ENCODE measurements around the gene ARL10. TPM values are rescaled to one million over a fixed set of nuclear protein-coding genes. Genes with fewer than 3 reads are reported as not detected.
"Not testable (repeated sequence)": the region's sequence is repeated elsewhere in the genome, so short reads cannot be mapped to it uniquely, and the experiment has no call there.

ARL10 gene
- total RNA-seq, 1 experiment from 2014 or later = 1.1 TPM

DNA sequence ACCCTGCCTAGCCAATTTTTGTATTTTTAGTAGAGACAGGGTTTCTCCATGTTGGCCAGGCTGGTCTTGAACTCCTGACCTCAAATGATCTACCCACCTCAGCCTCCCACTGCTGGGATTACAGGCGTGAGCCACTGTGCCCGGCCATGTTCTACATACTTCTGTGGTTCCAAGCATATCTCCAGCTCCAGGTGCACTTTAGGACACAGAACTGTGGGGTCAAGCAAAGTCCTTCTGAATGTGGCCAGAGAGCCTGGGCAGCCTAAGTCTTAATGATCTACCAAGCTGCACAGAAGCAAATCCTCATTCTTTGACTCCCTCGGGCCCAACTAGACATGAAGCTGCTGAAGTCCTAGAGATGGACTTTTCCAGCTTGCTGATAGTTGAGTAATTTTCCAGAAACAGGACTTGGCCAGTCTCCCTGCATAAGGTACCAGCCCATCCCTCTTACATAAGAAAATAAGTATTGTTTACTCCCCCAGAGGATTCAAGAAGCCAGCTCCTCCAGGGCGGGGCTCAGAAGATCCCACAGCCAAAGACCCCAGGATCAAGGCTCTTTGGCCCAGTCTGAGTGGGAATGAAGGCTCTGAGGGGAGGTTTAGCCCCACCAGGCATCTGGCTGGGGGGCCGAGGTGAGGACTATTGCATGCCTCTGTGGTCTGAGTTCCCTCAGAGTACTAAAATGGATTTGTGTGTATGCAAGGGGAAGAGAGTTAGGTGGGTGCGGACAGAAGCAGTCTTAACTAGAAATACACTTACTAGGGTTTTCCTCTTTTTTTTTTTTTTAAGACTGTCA is 42.4 kb downstream of the ARL10 start:
- TF ChIP-seq, protein P1, sequence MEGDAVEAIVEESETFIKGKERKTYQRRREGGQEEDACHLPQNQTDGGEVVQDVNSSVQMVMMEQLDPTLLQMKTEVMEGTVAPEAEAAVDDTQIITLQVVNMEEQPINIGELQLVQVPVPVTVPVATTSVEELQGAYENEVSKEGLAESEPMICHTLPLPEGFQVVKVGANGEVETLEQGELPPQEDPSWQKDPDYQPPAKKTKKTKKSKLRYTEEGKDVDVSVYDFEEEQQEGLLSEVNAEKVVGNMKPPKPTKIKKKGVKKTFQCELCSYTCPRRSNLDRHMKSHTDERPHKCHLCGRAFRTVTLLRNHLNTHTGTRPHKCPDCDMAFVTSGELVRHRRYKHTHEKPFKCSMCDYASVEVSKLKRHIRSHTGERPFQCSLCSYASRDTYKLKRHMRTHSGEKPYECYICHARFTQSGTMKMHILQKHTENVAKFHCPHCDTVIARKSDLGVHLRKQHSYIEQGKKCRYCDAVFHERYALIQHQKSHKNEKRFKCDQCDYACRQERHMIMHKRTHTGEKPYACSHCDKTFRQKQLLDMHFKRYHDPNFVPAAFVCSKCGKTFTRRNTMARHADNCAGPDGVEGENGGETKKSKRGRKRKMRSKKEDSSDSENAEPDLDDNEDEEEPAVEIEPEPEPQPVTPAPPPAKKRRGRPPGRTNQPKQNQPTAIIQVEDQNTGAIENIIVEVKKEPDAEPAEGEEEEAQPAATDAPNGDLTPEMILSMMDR (IDR thresholded peaks at IDR 0.05; ENCODE audit: unreplicated experiment) = no peak
- peak overlapping the region; percentile 55 for H3K27ac Mint-ChIP-seq (ENCODE audit: low read depth, unreplicated experiment)
- ChIA-PET CTCF (interaction anchor here (1.1 to 2.2 kb wide), 4 partner anchors 10 to 201 kb away, joined by 3 to 5 read pairs (median 4); no protein-coding TSS in a partner anchor), POLR2A (interaction anchor here (0.6 to 11.3 kb wide), 3 partner anchors 19 to 215 kb away, joined by 3 to 110 read pairs (median 4); partner anchors contain the start of genes HIGD2A, NOP16 and RNF44)
- BruUV-seq (replicated peaks) = no TSS peak
- intact Hi-C loops (cut with micrococcal nuclease) = no loop called here
- H3K9me3 Mint-ChIP-seq (ENCODE audit: unreplicated experiment) = no peaks in the 10 kb centered on the region
- no peak overlapping the region for H3K4me3 Mint-ChIP-seq (ENCODE audit: unreplicated experiment)
- H3K27me3 Mint-ChIP-seq (ENCODE audit: insufficient read depth, unreplicated experiment) = no peaks in the 10 kb centered on the region
- no peak for DNase-seq (ENCODE audit: unreplicated experiment)
- H3K36me3 Mint-ChIP-seq (ENCODE audit: insufficient read depth, unreplicated experiment) = peaks cover 73% of the 10 kb centered on the region
- peaks cover 32% of the 10 kb centered on the region for H3K4me1 Mint-ChIP-seq (ENCODE audit: insufficient read depth, unreplicated experiment)

DNA sequence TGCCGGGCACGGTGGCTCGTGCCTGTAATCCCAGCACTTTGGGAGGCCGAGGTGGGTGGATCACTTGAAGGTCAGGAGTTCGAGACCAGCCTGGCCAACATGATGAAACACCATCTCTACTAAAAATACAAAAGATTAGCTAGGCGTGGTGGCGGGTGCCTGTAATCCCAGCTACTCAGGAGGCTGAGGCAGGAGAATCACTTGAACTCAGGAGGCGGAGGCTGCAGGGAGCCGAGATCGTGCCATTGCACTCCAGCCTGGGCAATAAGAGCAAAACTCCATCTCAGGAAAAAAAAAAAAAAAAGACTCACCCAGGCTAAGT is 42.9 kb downstream of the ARL10 start:
- H3K9me3 Mint-ChIP-seq (ENCODE audit: unreplicated experiment); H3K27me3 Mint-ChIP-seq (ENCODE audit: insufficient read depth, unreplicated experiment); BruUV-seq (replicated peaks); intact Hi-C loops (cut with micrococcal nuclease); H3K27ac Mint-ChIP-seq (ENCODE audit: low read depth, unreplicated experiment); DNase-seq (ENCODE audit: unreplicated experiment); H3K4me3 Mint-ChIP-seq (ENCODE audit: unreplicated experiment): not testable (repeated sequence)
- H3K36me3 Mint-ChIP-seq (ENCODE audit: insufficient read depth, unreplicated experiment) = peaks cover 73% of the 10 kb centered on the region
- peaks cover 35% of the 10 kb centered on the region for H3K4me1 Mint-ChIP-seq (ENCODE audit: insufficient read depth, unreplicated experiment)
- ChIA-PET POLR2A (interaction anchor here (0.6 to 11.3 kb wide), 3 partner anchors 19 to 214 kb away, joined by 3 to 110 read pairs (median 8); partner anchors contain the start of genes FAF2, HIGD2A and NOP16), CTCF (interaction anchor here (0.6 to 2.2 kb wide), 4 partner anchors 10 to 200 kb away, joined by 3 to 5 read pairs (median 4); no protein-coding TSS in a partner anchor)

DNA sequence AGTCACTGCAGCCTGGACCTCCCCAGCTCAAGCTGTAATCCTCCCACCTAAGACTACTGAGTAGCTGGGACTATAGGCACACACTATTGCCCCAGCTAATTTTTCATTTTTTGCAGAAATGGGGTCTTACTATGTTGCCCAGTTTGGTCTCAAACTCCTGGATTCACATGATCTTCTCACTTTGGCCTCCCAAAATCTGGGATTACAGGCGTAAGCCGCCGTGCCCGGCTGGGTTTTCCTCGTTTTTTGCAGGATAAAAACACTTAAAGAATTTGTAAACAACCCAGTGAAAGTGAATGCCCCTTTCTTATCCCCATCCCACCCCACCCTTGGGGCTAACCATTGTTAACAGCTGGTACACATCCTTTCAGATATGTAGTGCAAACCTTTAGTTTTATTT is 43.3 kb downstream of the ARL10 start:
- DNase-seq (ENCODE audit: unreplicated experiment) = no peak
- Mint-ChIP-seq H3K4me1 (ENCODE audit: insufficient read depth, unreplicated experiment) (peaks cover 39% of the 10 kb centered on the region), H3K4me3 (ENCODE audit: unreplicated experiment) (no peak overlapping the region), H3K36me3 (ENCODE audit: insufficient read depth, unreplicated experiment) (peaks cover 73% of the 10 kb centered on the region), H3K27me3 (ENCODE audit: insufficient read depth, unreplicated experiment) (no peaks in the 10 kb centered on the region), H3K27ac (ENCODE audit: low read depth, unreplicated experiment) (no peak overlapping the region), H3K9me3 (ENCODE audit: unreplicated experiment) (no peaks in the 10 kb centered on the region)
- ChIA-PET CTCF (interaction anchor here (0.6 to 1.5 kb wide), 4 partner anchors 9 to 200 kb away, joined by 3 to 5 read pairs (median 4); no protein-coding TSS in a partner anchor), POLR2A (interaction anchor here (0.6 to 11.3 kb wide), 3 partner anchors 20 to 214 kb away, joined by 3 to 110 read pairs (median 8); partner anchors contain the start of genes FAF2, HIGD2A and NOP16)
- no TSS peak for BruUV-seq (replicated peaks)
- TF ChIP-seq, protein P1 (IDR thresholded peaks at IDR 0.05; ENCODE audit: unreplicated experiment) = no peak
- intact Hi-C loops (cut with micrococcal nuclease) = no loop called here

DNA sequence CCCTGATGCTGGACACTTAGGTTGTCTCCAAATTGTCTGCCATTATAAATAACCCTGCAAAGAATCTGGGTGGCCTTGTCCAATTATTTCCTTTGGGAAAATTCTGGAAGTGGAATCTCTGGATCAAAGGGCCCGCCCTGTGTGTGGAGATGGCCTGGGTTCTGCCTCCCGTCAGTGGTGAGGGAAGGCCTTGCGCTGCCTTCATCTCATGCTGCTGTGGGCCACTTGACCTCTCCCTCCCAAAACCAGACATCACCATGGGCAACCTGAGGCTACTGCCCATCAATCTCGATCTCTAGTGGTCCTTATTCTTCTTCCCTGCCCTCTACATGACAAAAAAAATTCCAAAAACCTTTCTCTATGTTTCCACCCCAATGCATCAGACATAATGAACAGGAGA is 44.5 kb downstream of the ARL10 start:
- no peaks in the 10 kb centered on the region for H3K9me3 Mint-ChIP-seq (ENCODE audit: unreplicated experiment)
- no peaks in the 10 kb centered on the region for H3K27me3 Mint-ChIP-seq (ENCODE audit: insufficient read depth, unreplicated experiment)
- H3K4me3 Mint-ChIP-seq (ENCODE audit: unreplicated experiment) = no peak overlapping the region
- TF ChIP-seq, protein P1 (IDR thresholded peaks at IDR 0.05; ENCODE audit: unreplicated experiment) = no peak
- BruUV-seq (replicated peaks) = no TSS peak
- CTCF ChIA-PET = interaction anchor here (0.6 to 2.2 kb wide), 6 partner anchors 8 to 994 kb away, joined by 3 to 8 read pairs (median 5); partner anchors contain the start of gene FAF2
- intact Hi-C loops (cut with micrococcal nuclease) = no loop called here
- POLR2A ChIA-PET = interaction anchor here (1.0 to 11.3 kb wide), 6 partner anchors 10 to 237 kb away, joined by 3 to 110 read pairs (median 7); partner anchors contain the start of genes FAF2, HIGD2A, KIAA1191 and NOP16
- H3K36me3 Mint-ChIP-seq (ENCODE audit: insufficient read depth, unreplicated experiment) = peaks cover 71% of the 10 kb centered on the region
- H3K27ac Mint-ChIP-seq (ENCODE audit: low read depth, unreplicated experiment) = peak overlapping the region; percentile 73
- DNase-seq (ENCODE audit: unreplicated experiment) = no peak
- peaks cover 50% of the 10 kb centered on the region for H3K4me1 Mint-ChIP-seq (ENCODE audit: insufficient read depth, unreplicated experiment)

All from MCF 10A (cell line).